Mucosa of descending colon (tissue), 3 donors: ENCODE measurements around the gene CELA2A. TPM values are rescaled to one million over a fixed set of nuclear protein-coding genes. Genes with fewer than 3 reads are reported as not detected.
"Not testable (repeated sequence)": the region's sequence is repeated elsewhere in the genome, so short reads cannot be mapped to it uniquely, and the experiment has no call there.

Experiments
- ATAC-seq: fragments of 200-7000 bp; cut with Tn5 transposase; one replicate; pipeline ENCODE4 v1.9.1; 2020; ENCODE audit warnings: mild to moderate bottlenecking, moderate library complexity
- DNase-seq, 3 donors: peaks; one replicate each; pipeline ENCODE4 v3.0.0-alpha.2; 2020
- H3K36me3 ChIP-seq: fragments of 200-600 bp; one replicate; pipeline ENCODE4 v1.8.0; 2021; ENCODE audit warnings: low read depth, mild to moderate bottlenecking
- H3K4me1 ChIP-seq: fragments of 200-600 bp; one replicate; pipeline ENCODE4 v1.8.0; 2021; ENCODE audit warnings: low read depth, mild to moderate bottlenecking
- H3K4me3 ChIP-seq: fragments of 200-600 bp; one replicate; pipeline ENCODE4 v1.8.0; 2021; ENCODE audit warnings: mild to moderate bottlenecking
- H3K9me3 ChIP-seq: fragments of 200-600 bp; one replicate; pipeline ENCODE4 v1.8.0; 2021; ENCODE audit warnings: mild to moderate bottlenecking
- CTCF ChIP-seq: fragments of 200-600 bp; IDR thresholded peaks from one replicate; pipeline ENCODE4 v1.8.0; 2022; ENCODE audit warnings: antibody characterized with exemption, mild to moderate bottlenecking
- intact Hi-C, 2 donors: fragments of 100-400 bp; cut with DNase I in 1 of 2; cut with micrococcal nuclease in 1 of 2; formaldehyde crosslinking; loops; one replicate each; pipeline versions ENCODE4 v1.11.0 to v1.11.1; 2022; cut with DNase I, micrococcal nuclease
- total RNA-seq, 3 donors: library from RNA; stranded (reverse); fragmentation: NEBNext Ultra II Directional in 2 of 3; extraction: Animal tissue kit (Norgen Biotek cat#: 25700) in 2 of 3; gene quantifications; one replicate each; pipeline versions ENCODE4 v1.2.1 to v1.2.4, GENCODE V29; 2021 to 2023
- donor health status: DM: no; HTN: no; CAD: no; lungs with moderate emphysema.
- donor health status: DM: no; HTN: no; CAD: no.
- donor health status: DM: no; HTN: yes; CAD: no.

Gene CELA2A
- total RNA-seq, 3 donors from 2014 or later = not detected

- peaks cover 20% of the 10 kb centered on the region for H3K4me1 ChIP-seq
- ATAC-seq (peak; percentile 53), DNase-seq (peak in 2 of 3 donors; percentile 89)
- H3K36me3 ChIP-seq = no peaks in the 10 kb centered on the region
- intact Hi-C loops = loop anchor here (5.0 kb wide), 1 partner anchor 109 kb away; no protein-coding TSS in a partner anchor
- H3K4me3 ChIP-seq = no peak overlapping the region
- peak; percentile 93 for TF ChIP-seq CTCF
- no peaks in the 10 kb centered on the region for H3K9me3 ChIP-seq
Observed at GRCh38 chr1:15430787-15431570, 25.6 kb upstream of the CELA2A start.

- H3K36me3 ChIP-seq = no peaks in the 10 kb centered on the region
Observed at GRCh38 chr1:15431571-15431948, 25.0 kb upstream of the CELA2A start.

DNA sequence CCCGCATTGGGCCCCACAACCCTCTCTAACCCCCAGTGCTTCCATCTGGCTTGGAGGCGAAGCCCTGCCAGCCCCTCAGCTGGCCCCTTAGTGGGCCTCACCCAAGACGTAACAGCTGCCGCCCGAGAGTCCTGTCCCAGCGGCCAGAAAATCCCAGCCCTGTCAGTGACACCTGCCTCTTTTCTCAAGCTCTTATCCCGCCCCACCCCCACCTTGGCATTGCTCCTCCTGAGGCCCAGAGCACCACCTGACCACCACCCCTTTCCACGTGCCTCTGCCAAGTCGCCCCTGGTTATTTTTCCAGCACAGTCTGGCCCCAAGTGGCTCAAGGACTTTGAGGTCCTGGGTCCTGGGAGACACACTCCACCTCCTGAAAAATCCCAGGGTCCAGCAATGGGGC is 24.2 kb upstream of the CELA2A start:
- no peaks in the 10 kb centered on the region for H3K36me3 ChIP-seq
- intact Hi-C loops = loop anchor here (5.0 kb wide), 1 partner anchor 110 kb away; no protein-coding TSS in a partner anchor
- TF ChIP-seq CTCF = no peak
- H3K4me3 ChIP-seq = no peak overlapping the region
- H3K9me3 ChIP-seq = no peaks in the 10 kb centered on the region
- peak; percentile 41 for ATAC-seq
- peak in 1 of 3 donors; percentile 59 for DNase-seq
- peaks cover 6% of the 10 kb centered on the region for H3K4me1 ChIP-seq

More at GRCh38 chr1:15431571-15431948, 25.0 kb upstream of the CELA2A start:
- intact Hi-C loops = loop anchor here (5.0 kb wide), 1 partner anchor 109 kb away; no protein-coding TSS in a partner anchor
- H3K4me3 ChIP-seq = no peak overlapping the region
- ATAC-seq (no peak), DNase-seq (no peak)
- no peaks in the 10 kb centered on the region for H3K9me3 ChIP-seq
- no peak for TF ChIP-seq CTCF
- H3K4me1 ChIP-seq = peaks cover 14% of the 10 kb centered on the region

DNA sequence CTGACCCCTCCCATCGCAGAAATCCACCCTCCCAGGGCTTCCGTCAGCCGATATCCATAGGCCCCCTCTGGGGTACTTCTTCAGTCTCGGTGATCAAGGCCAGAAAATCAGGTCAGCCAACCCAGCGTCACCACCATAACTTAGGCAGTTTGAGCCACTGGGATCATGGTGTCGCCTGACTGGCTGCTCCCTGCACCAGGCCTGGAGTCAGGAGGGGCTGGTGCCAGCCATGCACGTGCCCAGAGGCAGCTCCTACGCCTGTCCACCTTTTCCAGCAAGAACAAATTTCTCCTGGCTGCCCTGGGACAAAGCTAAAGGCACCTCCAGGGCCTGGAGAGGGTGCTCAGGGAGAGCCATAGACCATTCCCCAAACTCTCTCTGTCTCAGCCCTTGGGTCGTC is 23.1 kb upstream of the CELA2A start:
- DNase-seq (no peak), ATAC-seq (no peak)
- Histone ChIP-seq H3K4me1 (no peaks in the 10 kb centered on the region), H3K4me3 (no peak overlapping the region), H3K36me3 (no peaks in the 10 kb centered on the region), H3K9me3 (no peaks in the 10 kb centered on the region)
- intact Hi-C loops = loop anchor here (5.0 kb wide), 1 partner anchor 111 kb away; no protein-coding TSS in a partner anchor
- no peak for TF ChIP-seq CTCF

DNA sequence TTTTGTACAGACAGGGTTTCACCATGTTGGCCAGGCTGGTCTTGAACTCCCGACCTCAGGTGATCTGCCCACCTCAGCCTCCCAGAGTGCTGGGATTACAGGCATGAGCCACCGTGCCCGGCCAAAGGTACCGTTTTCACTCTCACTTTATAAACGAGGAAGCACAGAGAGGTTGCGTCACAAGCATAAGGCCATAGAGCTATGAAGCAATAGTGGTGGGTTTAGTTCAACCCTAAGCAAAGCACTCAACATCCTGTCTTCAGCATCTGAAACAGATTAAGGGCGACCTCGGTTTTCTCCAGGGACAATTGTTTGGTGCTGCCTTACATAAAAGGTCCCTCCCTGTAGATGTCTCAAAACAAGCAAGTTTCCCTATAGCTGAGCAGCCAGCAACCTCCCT is 21.8 kb upstream of the CELA2A start:
- H3K9me3 ChIP-seq, DNase-seq, H3K4me3 ChIP-seq, H3K4me1 ChIP-seq, ATAC-seq, H3K36me3 ChIP-seq: not testable (repeated sequence)
- intact Hi-C loops = loop anchor here (5.0 kb wide), 1 partner anchor 112 kb away; no protein-coding TSS in a partner anchor
